Measurements from ENCODE around the gene FNDC10. TPM values are rescaled to one million over a fixed set of nuclear protein-coding genes. Genes with fewer than 3 reads are reported as not detected.
"Not testable (repeated sequence)": the region's sequence is repeated elsewhere in the genome, so short reads cannot be mapped to it uniquely, and the experiment has no call there.

Gene FNDC10
- total RNA-seq, 2 donors from 2014 or later = 1.3 to 2.5 TPM

DNA sequence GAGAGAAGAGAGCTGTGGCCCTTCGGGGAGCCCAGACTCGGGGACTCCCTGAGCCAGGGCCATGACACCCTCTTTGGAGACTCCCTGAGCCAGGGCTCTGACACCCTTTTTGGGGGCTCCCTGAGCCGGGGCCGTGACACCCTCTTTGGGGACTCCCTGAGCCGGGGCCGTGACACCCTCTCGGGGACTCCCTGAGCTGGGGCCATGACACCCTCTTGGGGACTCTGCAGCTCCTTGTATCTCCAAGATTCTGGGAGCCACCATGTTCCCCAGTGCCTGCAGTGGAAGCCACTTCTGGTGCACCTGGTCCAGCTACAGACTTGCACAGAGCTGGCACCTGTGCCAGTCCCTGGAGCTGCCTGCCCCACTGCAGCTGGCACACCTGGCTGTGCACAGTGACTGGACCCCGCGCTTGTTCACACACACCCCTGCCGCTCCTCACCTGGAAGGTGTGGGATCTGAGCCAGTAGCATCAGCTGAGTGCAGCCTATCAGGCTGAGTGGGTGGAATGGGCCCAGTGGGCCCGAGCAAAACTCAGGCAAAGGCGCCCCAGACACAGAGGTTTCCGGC, 21.5 kb downstream of the FNDC10 start:
- DNase-seq (no peak), ATAC-seq (no peak)
- intact Hi-C loops (cut with DNase I) = no loop called here

DNA sequence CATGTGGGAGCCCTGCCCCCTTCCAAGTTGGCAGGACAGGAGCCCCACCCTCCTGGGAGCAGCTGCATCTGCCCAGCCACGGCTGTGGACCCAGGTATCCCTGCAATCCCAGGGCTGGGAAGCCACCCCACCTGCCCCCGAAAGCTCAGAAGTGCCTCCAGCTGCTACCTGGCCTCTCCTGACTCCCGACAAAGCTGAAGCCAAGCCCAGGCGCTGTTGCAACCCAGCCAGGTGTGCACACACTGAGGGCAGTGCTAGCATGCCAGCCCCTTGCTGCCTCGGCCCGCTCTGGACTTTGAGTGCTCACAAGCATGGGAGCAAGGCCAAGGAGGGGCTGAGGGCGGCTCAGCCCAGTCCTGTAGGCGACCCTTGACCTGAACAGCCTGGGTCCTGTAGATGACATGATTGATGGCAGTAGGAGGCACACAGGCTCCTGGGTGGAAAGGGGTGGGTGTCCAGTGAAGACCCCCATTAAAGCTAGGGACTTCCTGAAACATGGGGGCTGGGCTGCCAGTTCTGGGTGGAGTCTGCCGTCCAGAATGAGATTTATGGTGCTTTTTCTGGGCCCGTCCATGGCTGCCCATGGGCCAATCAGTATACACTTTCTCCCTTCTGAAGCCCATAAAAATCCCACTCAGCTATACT, 22.4 kb downstream of the FNDC10 start:
- intact Hi-C loops (cut with DNase I) = no loop called here
- DNase-seq = no peak
- ATAC-seq = no peak

DNA sequence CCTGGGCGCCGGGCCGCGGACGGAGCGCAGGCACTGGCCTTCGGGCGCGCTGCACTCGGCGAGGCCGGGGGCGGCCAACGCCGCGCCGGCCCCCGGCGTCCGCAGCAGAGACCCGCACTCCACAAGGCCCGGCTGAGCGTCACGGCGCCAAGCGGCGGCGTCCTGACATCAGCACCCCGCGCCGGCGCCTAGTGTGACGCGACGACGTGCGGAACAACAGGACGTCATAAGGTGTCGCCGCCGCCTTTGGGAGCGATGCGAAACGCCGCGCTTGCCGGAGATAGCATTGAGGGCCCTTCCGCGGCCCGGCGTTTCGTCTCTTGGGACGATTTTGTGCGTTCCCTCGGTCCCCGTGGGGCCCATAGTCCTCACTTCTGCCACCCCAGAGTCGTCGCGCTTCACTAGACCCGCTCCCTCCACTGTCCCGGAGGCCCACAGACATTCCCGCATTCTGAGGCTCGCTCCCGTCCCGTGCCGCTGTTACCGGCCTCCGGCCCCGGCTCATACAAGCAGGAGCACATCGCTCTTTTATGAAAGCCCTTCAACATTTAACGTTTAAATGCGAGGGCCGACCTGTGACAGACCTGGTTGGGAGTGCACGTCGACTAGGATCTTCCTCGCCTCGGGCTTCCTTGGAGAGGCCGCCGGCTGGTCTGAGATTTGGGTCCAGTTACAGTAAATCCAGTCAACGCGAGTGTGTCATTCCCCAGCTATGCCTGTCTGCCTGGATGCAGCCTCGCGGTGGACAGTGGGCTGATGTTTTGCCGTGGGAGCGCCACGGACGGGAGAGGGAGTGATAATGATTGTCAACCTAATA, 25.0 kb downstream of the FNDC10 start, which contains the start of gene SSU72:
SSU72 (minus strand) TSS at position 143 of the 817 bp plus-strand sequence. CDS start 306 bp downstream, outside the sequence.
- peak; percentile 96 for DNase-seq
- intact Hi-C loops (cut with DNase I) = loop anchor here in 1 of 2 donors (2.0 kb wide), 1 partner anchor 40 kb away; the partner anchor contains the start of gene MIB2
- peak; percentile 96 to 97 for ATAC-seq

DNA sequence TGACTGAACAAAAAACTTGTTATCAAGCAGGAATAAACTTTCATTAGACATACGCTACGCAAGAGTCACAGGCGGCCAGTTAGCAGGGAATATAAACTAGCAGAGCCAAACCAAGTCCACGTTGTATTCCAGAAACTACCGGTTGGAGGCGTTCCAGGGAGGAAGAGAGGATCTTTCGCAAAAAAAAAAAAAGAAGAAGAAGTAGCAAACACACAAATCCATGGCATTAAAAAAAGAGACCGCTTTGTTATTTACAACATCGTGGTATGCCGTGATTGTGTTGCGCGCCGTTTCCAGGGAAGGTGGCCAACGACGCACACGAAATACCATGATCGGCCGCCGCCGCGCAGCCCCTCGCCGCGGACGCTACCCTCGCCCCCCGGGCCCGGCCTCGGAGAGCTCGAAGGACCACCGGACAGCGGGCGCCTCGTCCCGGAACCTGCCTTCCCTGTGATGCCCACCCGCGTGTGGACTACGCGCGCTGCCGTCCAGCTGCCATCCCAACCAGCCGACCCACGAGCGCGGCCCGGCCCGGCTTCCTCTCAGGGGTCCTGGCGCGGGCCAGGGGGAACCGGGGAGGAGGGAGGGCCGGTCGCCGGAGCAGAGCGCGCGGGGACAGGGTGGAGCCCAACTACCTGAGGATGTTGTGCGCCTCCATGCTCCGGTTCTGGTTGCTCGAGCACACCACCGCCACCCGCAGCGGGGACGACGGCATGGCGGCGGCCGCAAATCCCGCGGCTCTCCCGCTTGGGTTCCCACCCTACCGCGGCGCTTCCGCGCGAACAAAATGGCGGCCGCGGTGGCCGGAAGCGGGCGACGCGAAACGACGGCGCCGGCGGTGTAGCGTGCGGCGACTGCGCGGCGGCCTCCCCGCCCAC, 25.9 kb downstream of the FNDC10 start:
- intact Hi-C loops (cut with DNase I) = loop anchor here in 1 of 2 donors (2.0 kb wide), 1 partner anchor 41 kb away; the partner anchor contains the start of gene MIB2
- DNase-seq (peak; percentile 70), ATAC-seq (peak; percentile 81 to 90)

DNA sequence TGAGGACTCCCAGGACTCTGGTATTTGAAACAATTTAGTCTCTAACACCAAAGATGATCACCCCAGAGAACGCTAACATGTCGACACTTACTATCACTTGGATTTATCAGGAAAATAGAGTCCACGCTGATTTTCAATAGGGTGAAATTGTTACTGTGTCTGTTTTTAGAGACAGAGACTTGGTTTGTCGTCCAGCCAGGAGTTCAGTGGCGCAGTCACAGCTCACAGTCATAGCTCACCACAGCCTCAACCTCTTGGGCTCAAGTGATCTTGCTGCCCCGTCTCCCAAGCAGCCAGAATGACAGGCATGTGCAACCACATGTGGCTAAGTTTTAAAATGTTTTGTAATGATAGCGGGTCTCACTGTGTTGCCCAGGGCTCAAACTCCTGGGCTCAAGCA, 30.6 kb downstream of the FNDC10 start:
- DNase-seq (no peak), ATAC-seq (no peak)
- intact Hi-C loops (cut with DNase I) = no loop called here

DNA sequence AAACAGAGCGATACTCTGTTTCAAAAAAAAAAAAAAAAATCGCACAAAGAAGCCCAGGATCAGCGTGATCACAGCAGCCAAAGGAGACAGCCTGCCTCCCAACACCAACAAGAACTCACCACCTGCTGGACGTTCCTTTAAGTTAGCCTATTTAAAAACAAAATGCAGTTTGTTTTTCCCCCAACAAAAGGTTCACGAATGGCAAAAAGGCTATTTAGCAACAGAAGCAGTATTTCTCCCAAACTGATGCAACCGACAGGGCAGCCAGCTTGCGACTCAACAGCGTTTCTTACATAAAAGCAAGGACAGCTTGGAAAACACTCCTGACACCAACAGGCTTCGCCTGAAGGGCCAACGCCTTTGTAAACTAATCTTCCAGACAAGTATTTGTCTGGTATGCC, 32.0 kb downstream of the FNDC10 start:
- intact Hi-C loops (cut with DNase I) = no loop called here
- ATAC-seq (no peak), DNase-seq (no peak)

DNA sequence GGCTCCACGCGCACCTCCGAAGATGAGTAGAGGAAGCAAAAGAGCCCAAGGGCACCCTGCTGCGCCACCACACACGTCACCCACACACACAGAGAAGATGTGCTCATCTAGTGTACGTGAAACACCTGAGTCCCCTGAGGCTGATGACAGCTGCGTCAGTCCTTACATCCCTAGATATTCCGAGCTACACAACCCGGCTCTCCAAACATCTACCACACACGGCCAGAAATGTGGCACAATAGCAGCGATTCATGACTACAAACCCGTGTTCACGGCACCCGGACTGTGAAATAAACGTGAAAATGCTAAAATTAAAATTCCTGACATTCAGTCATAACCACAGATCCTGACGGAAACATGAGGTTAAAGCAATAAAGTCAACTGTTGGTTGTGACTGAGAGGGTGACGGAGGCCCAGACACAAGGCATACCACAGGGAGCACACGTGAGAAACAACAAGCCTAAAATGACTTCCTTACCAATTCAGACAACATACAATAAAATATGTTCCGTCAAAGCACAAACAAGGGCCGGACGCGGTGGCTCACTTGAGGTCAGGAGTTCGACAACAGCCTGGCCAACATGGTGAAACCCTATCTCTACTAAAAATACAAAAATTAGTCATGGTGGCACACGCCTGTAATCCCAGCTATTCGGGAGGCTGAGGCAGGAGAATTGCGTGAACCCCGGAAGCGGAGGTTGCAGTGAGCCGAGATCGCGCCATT, 32.6 kb downstream of the FNDC10 start:
- intact Hi-C loops (cut with DNase I) = no loop called here
- ATAC-seq (no peak), DNase-seq (no peak)

DNA sequence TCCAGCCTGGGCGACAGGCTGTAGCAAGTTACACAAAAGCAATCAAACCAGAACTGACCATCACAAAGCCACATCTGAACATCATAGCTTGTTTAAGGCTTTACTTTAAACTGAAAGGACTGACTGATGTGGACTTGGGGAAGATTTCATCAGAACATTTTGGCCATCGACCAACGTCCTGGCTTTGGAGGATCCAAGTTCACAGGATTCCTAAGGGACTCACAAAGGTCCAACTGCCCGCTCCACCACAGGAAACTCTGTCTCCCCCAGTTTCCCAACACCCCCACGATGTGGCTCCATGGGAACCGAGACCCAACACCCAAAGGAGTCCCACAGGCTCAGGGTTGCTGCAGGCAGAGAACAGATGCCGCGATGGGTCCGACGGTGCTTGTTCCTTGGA, 34.6 kb downstream of the FNDC10 start:
- ATAC-seq (peak in 1 of 2 donors; percentile 60), DNase-seq (no peak)
- intact Hi-C loops (cut with DNase I) = no loop called here

DNA sequence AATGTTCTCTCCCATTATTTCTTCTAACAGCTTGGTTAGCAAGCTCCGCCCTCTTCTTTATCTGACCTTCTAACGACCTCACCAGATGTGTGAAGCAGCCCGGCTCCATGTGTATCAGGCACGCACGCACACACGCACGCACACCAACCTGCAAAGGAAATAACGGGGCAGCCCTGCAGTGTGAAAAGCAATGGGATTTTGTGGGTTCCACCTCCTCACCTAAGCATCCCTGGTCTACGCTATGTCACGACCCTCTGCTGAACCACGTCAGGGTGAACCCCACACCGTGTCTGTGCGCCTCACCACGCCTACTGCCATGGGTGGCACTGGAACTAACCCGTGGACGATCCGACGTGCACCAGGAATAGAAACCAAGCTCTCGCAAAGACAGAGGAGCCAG, 35.7 kb downstream of the FNDC10 start:
- ATAC-seq (no peak), DNase-seq (no peak)
- intact Hi-C loops (cut with DNase I) = loop anchor here in 1 of 2 donors (5.0 kb wide), 1 partner anchor 48 kb away; no protein-coding TSS in a partner anchor

DNA sequence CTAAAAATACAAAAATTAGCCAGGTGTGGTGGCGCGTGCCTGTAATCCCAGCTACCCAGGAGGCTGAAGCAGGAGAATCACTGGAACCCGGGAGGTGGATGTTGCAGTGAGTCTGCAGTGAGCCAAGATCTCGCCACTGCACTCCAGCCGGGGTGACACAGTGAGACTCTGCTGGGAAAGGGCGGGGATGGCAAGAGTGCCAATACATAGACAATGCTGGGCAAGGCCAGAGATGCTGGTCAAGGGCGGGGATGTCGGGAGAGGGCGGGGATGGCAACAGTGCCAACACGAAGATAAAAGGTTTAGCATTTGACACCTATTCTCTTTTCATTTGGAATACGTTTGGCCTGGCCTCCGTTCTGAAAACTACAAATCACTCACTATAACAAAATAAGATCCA, 36.2 kb downstream of the FNDC10 start:
- DNase-seq = no peak

DNA sequence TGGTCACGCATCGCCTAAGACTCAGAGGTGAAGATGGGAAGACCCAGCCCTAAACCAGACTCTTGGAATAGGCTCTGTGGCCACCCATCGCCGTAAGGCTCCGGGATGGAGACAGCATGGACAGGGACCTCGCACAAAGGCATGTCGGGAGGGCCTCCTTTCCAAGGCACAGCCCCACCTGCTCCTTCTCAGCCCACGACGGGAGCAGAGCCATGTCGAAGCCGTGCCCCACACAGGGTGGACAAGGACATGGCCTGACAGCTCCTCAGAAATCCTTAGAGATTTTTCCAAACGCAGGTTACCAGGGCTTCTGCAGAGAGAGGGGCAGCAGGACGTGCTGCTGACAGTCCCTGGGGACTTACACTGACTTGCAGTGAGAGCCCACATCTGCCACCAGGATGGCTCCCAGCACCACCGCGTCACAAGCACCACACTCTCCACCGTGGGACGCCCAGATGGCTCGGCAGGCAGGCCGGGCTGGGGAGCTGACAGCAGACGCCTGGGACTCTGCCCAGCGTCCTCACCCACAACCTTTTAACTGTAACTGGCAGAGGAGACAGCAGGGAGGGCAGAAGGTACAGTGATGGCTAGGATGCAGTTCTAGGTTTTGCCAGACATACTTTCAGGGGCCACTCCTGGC, 37.3 kb downstream of the FNDC10 start:
- DNase-seq (no peak), ATAC-seq (peak in 1 of 2 donors; percentile 66)
- intact Hi-C loops (cut with DNase I) = loop anchor here in 1 of 2 donors (5.0 kb wide), 1 partner anchor 50 kb away; no protein-coding TSS in a partner anchor

More for the DNA sequence above, 36.2 kb downstream of the FNDC10 start:
- no peak for ATAC-seq
- intact Hi-C loops (cut with DNase I) = loop anchor here in 1 of 2 donors (5.0 kb wide), 1 partner anchor 49 kb away; no protein-coding TSS in a partner anchor

DNA sequence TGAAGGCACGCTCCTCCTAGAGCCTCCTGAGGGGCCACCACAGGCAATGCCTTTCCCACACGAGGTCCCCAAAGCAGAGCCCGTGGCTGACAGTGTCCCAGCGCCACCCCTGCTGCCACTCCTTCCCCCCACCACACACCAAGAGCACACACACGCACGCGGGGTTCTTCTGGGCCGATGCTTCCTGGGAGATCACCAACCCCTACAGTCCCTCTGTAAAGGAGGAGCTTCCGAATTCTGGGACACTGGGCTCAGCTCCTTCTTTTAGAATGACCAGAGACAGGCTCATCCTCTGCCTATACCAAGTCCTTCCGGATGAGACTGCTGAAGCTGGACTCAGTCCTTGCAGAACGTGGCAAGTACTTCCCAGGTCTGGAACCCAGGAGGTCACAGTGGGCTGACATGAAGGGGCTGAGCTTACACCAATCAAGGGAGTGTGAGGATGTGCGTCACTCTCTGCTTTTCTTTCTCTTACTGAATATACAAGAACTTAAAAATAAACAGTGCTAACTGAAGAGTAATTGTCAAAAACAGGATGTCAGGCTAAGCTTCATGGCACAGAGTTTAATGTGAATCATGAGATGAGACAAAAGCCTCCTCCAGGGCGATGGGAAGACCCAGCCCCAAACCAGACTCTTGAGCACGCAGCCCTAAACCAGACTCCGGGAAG, 38.0 kb downstream of the FNDC10 start:
- ATAC-seq (no peak), DNase-seq (no peak)
- intact Hi-C loops (cut with DNase I) = loop anchor here in 1 of 2 donors (5.0 kb wide), 1 partner anchor 50 kb away; no protein-coding TSS in a partner anchor

DNA sequence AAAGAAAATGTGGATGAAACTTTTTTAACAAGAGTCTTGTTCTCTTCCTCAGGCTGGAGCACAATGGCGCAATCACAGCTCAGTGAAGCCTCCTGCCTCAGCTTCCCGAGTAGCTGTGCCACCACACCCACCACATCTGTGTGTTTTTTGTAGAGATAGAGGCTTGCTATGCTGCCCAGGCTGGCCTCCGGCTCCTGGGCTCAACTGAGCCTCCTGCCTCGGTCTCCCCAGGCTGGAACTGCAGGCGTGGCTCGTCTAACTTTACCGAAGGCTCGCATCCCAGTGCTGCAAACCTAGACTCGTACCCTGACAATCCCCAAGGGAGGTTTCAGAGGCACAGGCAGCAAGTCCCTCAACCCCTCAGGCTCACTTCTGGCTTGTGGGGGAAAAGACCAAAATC, 39.8 kb downstream of the FNDC10 start:
- no peak for DNase-seq
- ATAC-seq = no peak
- intact Hi-C loops (cut with DNase I) = loop anchor here in 1 of 2 donors (5.0 kb wide), 1 partner anchor 52 kb away; no protein-coding TSS in a partner anchor

DNA sequence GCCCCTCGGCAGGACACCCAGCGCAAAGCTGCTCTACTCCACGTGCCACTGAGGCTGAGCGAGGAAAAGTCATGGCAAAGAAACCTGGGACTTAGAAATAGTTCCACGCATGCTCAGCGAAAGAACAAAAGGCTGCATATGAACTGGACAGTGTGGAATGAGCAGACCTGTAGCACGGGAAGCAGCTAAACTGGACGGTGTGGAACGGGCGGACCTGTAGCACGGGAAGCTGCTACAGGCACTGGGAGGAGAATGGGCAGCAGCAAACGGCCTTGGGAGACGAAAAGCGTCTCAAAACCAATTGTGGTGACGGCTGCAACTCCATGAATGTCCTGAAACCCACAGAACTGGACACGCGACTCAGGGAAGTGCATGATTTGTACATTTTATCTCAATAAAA, 40.9 kb downstream of the FNDC10 start:
- intact Hi-C loops (cut with DNase I) = no loop called here
- ATAC-seq = no peak
- DNase-seq = no peak

DNA sequence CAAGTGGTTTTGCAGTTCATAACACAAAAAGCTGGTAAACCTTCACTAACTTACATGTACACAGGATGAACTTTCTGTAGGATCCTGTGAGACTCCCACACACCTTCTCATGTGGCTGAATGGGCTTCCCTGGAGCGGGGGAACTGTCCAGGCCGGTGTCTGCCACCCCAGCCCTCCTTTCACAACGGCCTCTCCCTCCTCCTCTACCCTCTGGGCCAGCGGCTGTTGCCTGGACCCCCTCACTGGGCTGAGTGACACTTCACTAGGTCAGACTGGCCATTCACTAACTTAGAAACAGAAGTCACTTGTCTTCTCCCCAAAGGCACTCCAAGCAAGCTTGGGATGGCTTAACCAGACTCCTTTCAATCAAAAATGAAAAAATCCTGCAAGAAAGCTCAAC, 41.3 kb downstream of the FNDC10 start:
- DNase-seq = no peak
- intact Hi-C loops (cut with DNase I) = no loop called here
- no peak for ATAC-seq

DNA sequence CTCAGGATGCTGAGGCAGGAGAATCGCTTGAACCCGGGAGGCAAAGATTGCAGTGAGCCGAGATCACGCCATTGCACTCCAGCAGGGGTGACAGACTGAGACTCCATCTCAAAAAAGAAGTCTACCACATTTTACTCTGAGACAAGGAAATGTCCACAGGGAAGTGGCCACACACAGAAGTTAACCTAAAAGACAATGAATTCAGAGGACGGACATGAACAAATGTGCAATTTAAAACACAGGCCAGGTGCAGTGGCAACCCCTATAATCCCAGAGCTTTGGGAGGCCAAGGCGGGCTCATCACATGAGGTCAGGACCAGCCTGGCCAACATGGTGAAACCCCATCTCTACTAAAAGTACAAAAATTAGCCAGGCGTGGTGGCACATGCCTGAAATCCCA, 42.2 kb downstream of the FNDC10 start:
- ATAC-seq; DNase-seq; intact Hi-C loops (cut with DNase I): not testable (repeated sequence)

DNA sequence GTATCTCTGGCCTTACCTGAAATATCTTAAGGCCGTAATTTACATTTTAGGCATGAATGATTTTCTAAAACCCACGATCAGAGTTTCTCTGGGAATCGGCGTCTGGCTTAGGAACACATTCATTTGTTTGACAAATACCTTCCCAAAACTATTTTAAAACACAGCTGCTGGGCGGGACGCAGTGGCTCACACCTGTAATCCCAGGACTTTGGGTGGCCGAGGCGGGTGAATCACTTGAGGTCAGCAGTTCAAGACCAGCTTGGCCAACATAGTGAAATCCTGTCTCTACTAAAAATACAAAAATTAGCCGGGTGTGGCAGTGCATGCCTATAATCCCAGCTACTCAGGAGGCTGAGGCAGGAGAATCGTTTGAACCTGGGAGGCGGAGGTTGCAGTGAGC, 43.0 kb downstream of the FNDC10 start:
- DNase-seq; intact Hi-C loops (cut with DNase I); ATAC-seq: not testable (repeated sequence)

All from left cardiac atrium (tissue), 4 donors.